Measurements from ENCODE around the gene PLIN4. TPM values are rescaled to one million over a fixed set of nuclear protein-coding genes. Genes with fewer than 3 reads are reported as not detected.
"Not testable (repeated sequence)": the region's sequence is repeated elsewhere in the genome, so short reads cannot be mapped to it uniquely, and the experiment has no call there.

Gene PLIN4
- 0.15 TPM for polyA plus RNA-seq (2012; ENCODE audit: insufficient read depth, insufficient read length, low read depth)

DNA sequence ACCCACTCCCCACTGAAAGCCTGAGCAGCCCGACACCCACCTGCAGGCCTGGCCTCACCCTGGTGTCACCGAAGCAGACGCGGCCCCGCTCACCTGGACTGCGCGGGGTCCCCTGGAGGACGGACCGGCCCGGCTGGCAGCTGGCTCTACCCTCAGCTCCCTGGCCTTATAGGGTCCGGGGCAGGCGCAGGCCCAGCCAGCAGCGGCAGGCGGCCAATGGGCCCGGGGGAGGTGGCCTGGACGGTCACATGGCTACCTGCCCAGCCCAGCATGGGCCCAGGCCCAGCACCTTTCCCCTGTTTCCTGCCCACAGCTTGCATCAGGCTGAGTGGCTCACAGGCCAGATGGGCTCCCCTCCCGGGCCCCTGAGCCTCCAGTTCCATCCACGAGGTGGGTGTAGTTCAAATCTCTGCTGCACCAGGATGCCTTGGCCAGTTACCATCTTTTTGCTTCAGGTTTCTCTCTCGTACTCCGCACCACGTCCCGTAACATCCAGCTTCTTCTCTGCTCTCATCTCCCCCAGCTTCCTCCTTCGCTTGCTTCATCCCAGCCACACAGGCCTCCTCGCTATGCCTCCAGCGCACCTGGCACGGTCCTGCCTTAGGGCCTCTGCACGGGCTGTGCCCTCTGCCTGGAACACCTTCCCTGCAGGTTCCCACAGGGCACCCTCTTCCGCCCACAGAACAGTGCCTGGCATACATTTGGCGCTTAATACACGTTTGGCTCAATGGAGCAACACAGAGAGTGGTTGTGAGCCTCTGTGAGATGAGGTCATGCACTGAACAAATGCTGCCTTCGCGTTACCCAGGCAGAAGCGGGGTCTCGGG lies at the start of gene PLIN4:
PLIN4 (minus strand) TSS at position 142 of the 827 bp plus-strand sequence. CDS start 214 bp downstream, outside the sequence.
- Histone ChIP-seq H3K27me3 (no peaks in the 10 kb centered on the region), H3K9me3 (no peaks in the 10 kb centered on the region; the same call in 1 of the 2 replicates), H3K4me1 (no peaks in the 10 kb centered on the region), H3K36me3 (no peaks in the 10 kb centered on the region), H3K4me3 (ENCODE audit: low read depth, low read length) (no peak within 1 kb of the TSS)
- DNase-seq: no peak
- TF ChIP-seq, protein P1, sequence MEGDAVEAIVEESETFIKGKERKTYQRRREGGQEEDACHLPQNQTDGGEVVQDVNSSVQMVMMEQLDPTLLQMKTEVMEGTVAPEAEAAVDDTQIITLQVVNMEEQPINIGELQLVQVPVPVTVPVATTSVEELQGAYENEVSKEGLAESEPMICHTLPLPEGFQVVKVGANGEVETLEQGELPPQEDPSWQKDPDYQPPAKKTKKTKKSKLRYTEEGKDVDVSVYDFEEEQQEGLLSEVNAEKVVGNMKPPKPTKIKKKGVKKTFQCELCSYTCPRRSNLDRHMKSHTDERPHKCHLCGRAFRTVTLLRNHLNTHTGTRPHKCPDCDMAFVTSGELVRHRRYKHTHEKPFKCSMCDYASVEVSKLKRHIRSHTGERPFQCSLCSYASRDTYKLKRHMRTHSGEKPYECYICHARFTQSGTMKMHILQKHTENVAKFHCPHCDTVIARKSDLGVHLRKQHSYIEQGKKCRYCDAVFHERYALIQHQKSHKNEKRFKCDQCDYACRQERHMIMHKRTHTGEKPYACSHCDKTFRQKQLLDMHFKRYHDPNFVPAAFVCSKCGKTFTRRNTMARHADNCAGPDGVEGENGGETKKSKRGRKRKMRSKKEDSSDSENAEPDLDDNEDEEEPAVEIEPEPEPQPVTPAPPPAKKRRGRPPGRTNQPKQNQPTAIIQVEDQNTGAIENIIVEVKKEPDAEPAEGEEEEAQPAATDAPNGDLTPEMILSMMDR (IDR thresholded peaks at IDR 0.05; ENCODE audit: low read depth, low read length): no peak

GRCh38 chr19:4567584-4568071 lies 49.3 kb upstream of the PLIN4 start:
- Histone ChIP-seq H3K36me3 (no peaks in the 10 kb centered on the region), H3K9me3 (no peaks in the 10 kb centered on the region), H3K27me3 (peaks cover 19% of the 10 kb centered on the region), H3K4me1 (no peaks in the 10 kb centered on the region), H3K4me3 (ENCODE audit: low read depth, low read length) (no peak overlapping the region)
- TF ChIP-seq, protein P1 (IDR thresholded peaks at IDR 0.05; ENCODE audit: low read depth, low read length): peak; percentile 86
- DNase-seq: peak; percentile 78

GRCh38 chr19:4566402-4567051 lies 48.2 kb upstream of the PLIN4 start:
- H3K9me3 ChIP-seq: no peaks in the 10 kb centered on the region
- TF ChIP-seq, protein P1 (IDR thresholded peaks at IDR 0.05; ENCODE audit: low read depth, low read length): no peak
- no peak for DNase-seq
- H3K27me3 ChIP-seq: peaks cover 19% of the 10 kb centered on the region
- no peaks in the 10 kb centered on the region for H3K4me1 ChIP-seq
- no peaks in the 10 kb centered on the region for H3K36me3 ChIP-seq
- no peak overlapping the region for H3K4me3 ChIP-seq (ENCODE audit: low read depth, low read length)

DNA sequence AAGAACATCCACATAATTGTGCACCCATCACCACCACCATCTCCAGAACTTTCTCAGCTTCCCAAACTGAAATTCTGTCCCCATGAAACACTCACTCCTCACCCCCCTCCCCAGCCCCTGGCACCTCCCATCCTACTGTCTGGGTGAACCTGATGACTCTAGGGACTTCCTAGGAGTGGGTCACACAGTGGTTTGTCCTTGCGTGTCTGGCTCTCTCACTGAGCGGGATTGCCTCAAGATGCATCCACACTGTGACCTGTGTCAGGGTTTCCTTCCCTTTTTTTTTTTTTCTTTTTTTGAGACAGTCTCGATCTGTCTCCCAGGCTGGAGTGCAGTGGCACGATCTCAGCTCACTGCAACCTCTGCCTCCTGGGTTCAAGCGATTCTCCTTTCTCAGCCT lies 45.3 kb upstream of the PLIN4 start:
- not testable (repeated sequence) for H3K4me1 ChIP-seq; DNase-seq; H3K36me3 ChIP-seq; H3K9me3 ChIP-seq; H3K4me3 ChIP-seq (ENCODE audit: low read depth, low read length)
- H3K27me3 ChIP-seq: peaks cover 19% of the 10 kb centered on the region

GRCh38 chr19:4562085-4562484 lies 43.8 kb upstream of the PLIN4 start:
- peaks cover 18% of the 10 kb centered on the region for H3K27me3 ChIP-seq
- H3K4me1 ChIP-seq; DNase-seq; H3K36me3 ChIP-seq; H3K4me3 ChIP-seq (ENCODE audit: low read depth, low read length); H3K9me3 ChIP-seq: not testable (repeated sequence)

DNA sequence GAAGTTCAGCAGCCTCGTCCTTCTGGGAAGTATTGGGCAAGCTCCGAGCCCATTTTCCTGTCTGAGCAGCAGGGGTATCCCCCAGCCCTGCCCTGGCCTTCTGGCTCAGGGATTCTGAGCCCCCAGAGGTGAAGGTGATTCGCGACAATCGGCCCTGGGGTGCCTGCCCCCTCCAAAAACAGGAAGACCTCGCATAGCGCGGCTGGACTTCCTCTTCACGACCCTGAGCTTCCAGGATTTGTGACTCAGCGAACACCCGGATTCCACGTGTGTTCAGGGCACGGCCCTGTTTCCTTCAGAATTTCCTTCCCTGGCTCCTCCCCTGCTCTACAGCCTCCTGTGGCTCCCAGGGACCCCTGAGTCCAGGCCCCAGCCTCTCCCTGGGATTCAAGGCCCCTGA lies 41.3 kb upstream of the PLIN4 start, which contains the start of gene SEMA6B:
SEMA6B (minus strand) TSS at position 116 of the 400 bp plus-strand sequence. CDS start 1,227 bp downstream, outside the sequence.
- H3K27me3 ChIP-seq: no peaks in the 10 kb centered on the region
- no peaks in the 10 kb centered on the region for H3K36me3 ChIP-seq
- peaks cover 3% of the 10 kb centered on the region for H3K4me1 ChIP-seq
- TF ChIP-seq, protein P1 (IDR thresholded peaks at IDR 0.05; ENCODE audit: low read depth, low read length): no peak
- no peak within 1 kb of the TSS for H3K4me3 ChIP-seq (ENCODE audit: low read depth, low read length)
- no peak for DNase-seq
- H3K9me3 ChIP-seq: no peaks in the 10 kb centered on the region; the same call in 1 of the 2 replicates

All from BE2C (cell line).